Measurements from ENCODE around the gene RPN2. TPM values are rescaled to one million over a fixed set of nuclear protein-coding genes. Genes with fewer than 3 reads are reported as not detected.

Gene RPN2
- total and polyA plus RNA-seq, 9 of the 15 experiments (the other 6 are each of a cell fraction or from before 2014, with no cell fraction given): 168 to 548 (median 325) TPM

DNA sequence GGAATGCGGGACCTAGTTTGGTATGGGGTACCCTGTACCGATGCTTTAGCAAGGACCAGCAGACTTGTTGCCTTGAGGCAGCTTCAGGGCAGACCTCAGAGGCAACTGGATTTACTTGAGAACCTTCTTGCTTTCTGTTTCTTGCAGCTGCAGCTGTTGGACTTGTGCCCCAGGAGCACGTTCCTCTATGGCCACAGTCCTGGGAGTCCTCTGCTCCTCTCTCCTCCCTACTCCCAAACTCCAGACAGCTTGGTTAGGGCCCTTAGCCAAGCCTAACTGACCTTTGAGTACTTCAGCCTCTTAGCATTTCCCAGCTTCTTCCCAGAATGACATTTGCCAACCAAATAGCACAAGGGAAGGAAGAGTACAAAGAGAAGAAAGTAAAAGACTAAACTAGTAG, 47.8 kb downstream of the RPN2 start:
- in situ Hi-C loops (cut with MboI) (no loop called here), intact Hi-C loops (cut with micrococcal nuclease) (no loop called here)
- WGBS (ENCODE audit: insufficient coverage, low coverage, missing lambda C conversion rate): 100% methylated on average over 3 of the region's 3 CpGs
- no peak for FAIRE-seq
- Histone ChIP-seq H3K9me1 (ENCODE audit: control insufficient read depth, insufficient read depth, low read length) (no peaks in the 10 kb centered on the region), H3K27ac (ENCODE audit: extremely low read depth, low read depth, low read length) (no peak overlapping the region), H3K27me3 (ENCODE audit: control insufficient read depth in 2 of 2, insufficient read depth in 2 of 2, low read length in 2 of 2) (no peaks in the 10 kb centered on the region), H3K36me3 (ENCODE audit: control insufficient read depth, insufficient read depth, low read length) (peaks cover 100% of the 10 kb centered on the region), H3K4me3 (no peak overlapping the region), H3K4me2 (ENCODE audit: insufficient read depth, low read length) (no peak overlapping the region), H4K20me1 (replicated peaks; ENCODE audit: control insufficient read depth, insufficient read depth, low read length) (no peaks in the 10 kb centered on the region; the same call in 1 of the 2 replicates), H3K4me1 (replicated peaks in 1 of 2; ENCODE audit: control insufficient read depth in 2 of 2, insufficient read depth in 2 of 2, low read length in 2 of 2) (no peaks in the 10 kb centered on the region), H3K79me2 (ENCODE audit: control insufficient read depth, insufficient read depth, low read length) (no peaks in the 10 kb centered on the region), H2AFZ (ENCODE audit: low read depth, low read length) (no peak overlapping the region), H3K9me3 (replicated peaks; ENCODE audit: control insufficient read depth, insufficient read depth, low read depth, low read length) (no peaks in the 10 kb centered on the region), H3K9ac (ENCODE audit: insufficient read depth in 1 of 2, low read depth in 2 of 2, low read length in 2 of 2) (no peak overlapping the region)
- ChIA-PET CTCF (ENCODE audit: low intra/inter-chr PET ratio) (no interaction called here), POLR2A (interaction anchor here (0.8 to 1.4 kb wide), 2 partner anchors 9 to 17 kb away, joined by 3 read pairs; no protein-coding TSS in a partner anchor)
- DNase-seq (ENCODE audit: extremely low read depth in 1 of 4, low spot score in 3 of 4): no peak
- no peak for ATAC-seq
- no TSS peak for BruUV-seq (replicated peaks)
- TF ChIP-seq PHTF2 (CRISPR knock-in tag; IDR thresholded peaks at IDR 0.05) (no peak), FOXJ3 (CRISPR knock-in tag; IDR thresholded peaks at IDR 0.05) (no peak), ZNF778 (CRISPR knock-in tag; IDR thresholded peaks at IDR 0.05) (no peak), ZNF589 (CRISPR knock-in tag; IDR thresholded peaks at IDR 0.05; ENCODE audit: low read depth) (no peak), ZNF224 (CRISPR knock-in tag; IDR thresholded peaks at IDR 0.05) (no peak), SUPT5H (IDR thresholded peaks at IDR 0.05) (no peak), DDX20 (tag; IDR thresholded peaks at IDR 0.05; ENCODE audit: low read depth) (no peak), RFX5 (IDR thresholded peaks at IDR 0.05; ENCODE audit: low read depth, low read length) (no peak), GABPB2 (CRISPR knock-in tag; conservative IDR thresholded peaks at IDR 0.05) (no peak), RREB1 (CRISPR knock-in tag; IDR thresholded peaks at IDR 0.05) (no peak), STAT5A (IDR thresholded peaks at IDR 0.05; ENCODE audit: borderline replicate concordance, low read length) (no peak), PCBP2 (IDR thresholded peaks at IDR 0.05; ENCODE audit: low read depth, low read length, poor library complexity, severe bottlenecking) (no peak), KHSRP (IDR thresholded peaks at IDR 0.05) (no peak), ZBTB34 (CRISPR knock-in tag; IDR thresholded peaks at IDR 0.05) (no peak), ZNF431 (CRISPR knock-in tag; IDR thresholded peaks at IDR 0.05) (no peak), NR2C2 (CRISPR knock-in tag; IDR thresholded peaks at IDR 0.05) (no peak), NR2C2 (tag; IDR thresholded peaks at IDR 0.05) (no peak)
- TF ChIP-seq, protein P1, sequence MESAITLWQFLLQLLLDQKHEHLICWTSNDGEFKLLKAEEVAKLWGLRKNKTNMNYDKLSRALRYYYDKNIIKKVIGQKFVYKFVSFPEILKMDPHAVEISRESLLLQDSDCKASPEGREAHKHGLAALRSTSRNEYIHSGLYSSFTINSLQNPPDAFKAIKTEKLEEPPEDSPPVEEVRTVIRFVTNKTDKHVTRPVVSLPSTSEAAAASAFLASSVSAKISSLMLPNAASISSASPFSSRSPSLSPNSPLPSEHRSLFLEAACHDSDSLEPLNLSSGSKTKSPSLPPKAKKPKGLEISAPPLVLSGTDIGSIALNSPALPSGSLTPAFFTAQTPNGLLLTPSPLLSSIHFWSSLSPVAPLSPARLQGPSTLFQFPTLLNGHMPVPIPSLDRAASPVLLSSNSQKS (CRISPR knock-in tag; IDR thresholded peaks at IDR 0.05): no peak
